ENCODE results near the gene GNB1. TPM values are rescaled to one million over a fixed set of nuclear protein-coding genes. Genes with fewer than 3 reads are reported as not detected.
A peak's percentile ranks its signal among the peaks of the same experiment; 100 is the strongest.
"Not testable (repeated sequence)": the region's sequence is repeated elsewhere in the genome, so short reads cannot be mapped to it uniquely, and the experiment has no call there.

The GNB1 gene
- total RNA-seq, 1 donor from 2014 or later: 280 TPM

- DNase-seq (ENCODE audit: low spot score) (no peak), ATAC-seq (no peak)
- intact Hi-C loops (cut with DNase I): loop anchor here (10.0 kb wide), 1 partner anchor 144 kb away; no protein-coding TSS in a partner anchor
These were observed 130.2 kb downstream of the GNB1 start for GRCh38 chr1:1760715-1761114.

GRCh38 chr1:1760345-1760650 lies 130.6 kb downstream of the GNB1 start:
- DNase-seq (ENCODE audit: low spot score) (no peak), ATAC-seq (no peak)
- intact Hi-C loops (cut with DNase I): loop anchor here (10.0 kb wide), 1 partner anchor 145 kb away; no protein-coding TSS in a partner anchor

- intact Hi-C loops (cut with DNase I): loop anchor here (10.0 kb wide), 1 partner anchor 145 kb away; no protein-coding TSS in a partner anchor
- ATAC-seq: no peak
- no peak for DNase-seq (ENCODE audit: low spot score)
These were observed 131.2 kb downstream of the GNB1 start for GRCh38 chr1:1759456-1760344.

- intact Hi-C loops (cut with DNase I): no loop called here
- ATAC-seq: peak; percentile 78
- DNase-seq (ENCODE audit: low spot score): no peak
These were observed 132.0 kb downstream of the GNB1 start for GRCh38 chr1:1758692-1759455.

GRCh38 chr1:1758059-1758621 lies 132.7 kb downstream of the GNB1 start:
- intact Hi-C loops (cut with DNase I): no loop called here
- ATAC-seq (peak; percentile 5), DNase-seq (ENCODE audit: low spot score) (no peak)

GRCh38 chr1:1757422-1758058 lies 133.3 kb downstream of the GNB1 start:
- no peak for DNase-seq (ENCODE audit: low spot score)

GRCh38 chr1:1756661-1757421 lies 134.0 kb downstream of the GNB1 start:
- intact Hi-C loops (cut with DNase I): no loop called here
- no peak for ATAC-seq
- DNase-seq (ENCODE audit: low spot score): no peak

More at GRCh38 chr1:1757422-1758058, 133.3 kb downstream of the GNB1 start:
- intact Hi-C loops (cut with DNase I): no loop called here
- ATAC-seq: no peak

GRCh38 chr1:1755852-1756251 lies 135.0 kb downstream of the GNB1 start:
- intact Hi-C loops (cut with DNase I): no loop called here
- no peak for DNase-seq (ENCODE audit: low spot score)

GRCh38 chr1:1755426-1755825 lies 135.5 kb downstream of the GNB1 start:
- intact Hi-C loops (cut with DNase I): no loop called here
- no peak for ATAC-seq

More at GRCh38 chr1:1755852-1756251, 135.0 kb downstream of the GNB1 start:
- no peak for ATAC-seq

GRCh38 chr1:1754051-1754815 lies 136.7 kb downstream of the GNB1 start:
- intact Hi-C loops (cut with DNase I): no loop called here
- no peak for ATAC-seq
- DNase-seq (ENCODE audit: low spot score): no peak

More at GRCh38 chr1:1755426-1755825, 135.5 kb downstream of the GNB1 start:
- no peak for DNase-seq (ENCODE audit: low spot score)

- no peak for ATAC-seq
- intact Hi-C loops (cut with DNase I): no loop called here
- DNase-seq (ENCODE audit: low spot score): no peak
These were observed 137.3 kb downstream of the GNB1 start for GRCh38 chr1:1753607-1754005.

- intact Hi-C loops (cut with DNase I): no loop called here
- no peak for DNase-seq (ENCODE audit: low spot score)
- ATAC-seq: peak; percentile 19
These were observed 138.0 kb downstream of the GNB1 start for GRCh38 chr1:1752636-1753606.

- ATAC-seq (no peak), DNase-seq (ENCODE audit: low spot score) (no peak)
- intact Hi-C loops (cut with DNase I): no loop called here
These were observed 138.7 kb downstream of the GNB1 start for GRCh38 chr1:1752190-1752589.

GRCh38 chr1:1749941-1750340 lies 140.9 kb downstream of the GNB1 start:
- ATAC-seq; intact Hi-C loops (cut with DNase I); DNase-seq (ENCODE audit: low spot score): not testable (repeated sequence)

GRCh38 chr1:1748686-1749321 lies 142.1 kb downstream of the GNB1 start:
- intact Hi-C loops (cut with DNase I): no loop called here
- DNase-seq (ENCODE audit: low spot score): no peak
- ATAC-seq: no peak

GRCh38 chr1:1746566-1746909 lies 144.3 kb downstream of the GNB1 start:
- peak; percentile 97 for ATAC-seq
- DNase-seq (ENCODE audit: low spot score); intact Hi-C loops (cut with DNase I): not testable (repeated sequence)
